Activated effector memory CD4-positive, alpha-beta T cell treated with anti-CD3 and anti-CD28 coated beads, Interleukin-2, amount 50 U/mL, for 16 hours (primary cell): ENCODE data around the gene ZNF132.
"Not testable (repeated sequence)": the region's sequence is repeated elsewhere in the genome, so short reads cannot be mapped to it uniquely, and the experiment has no call there.

Source experiments
- DNase-seq: peaks from one replicate; pipeline ENCODE4 v3.0.0-alpha.2; 2020

Gene ZNF132

GRCh38 chr19:58439576-58440554 is at the start of gene ZNF132:
Gene ZNF132, minus strand, starts transcription at chr19:58440153. Its CDS starts 332 bp downstream, at chr19:58439821.
- DNase-seq: peak; percentile 97

- DNase-seq: not testable (repeated sequence)
Observed at GRCh38 chr19:58484349-58484748, 44.4 kb upstream of the ZNF132 start.

GRCh38 chr19:58483776-58484175 is 43.8 kb upstream of the ZNF132 start:
- no peak for DNase-seq

GRCh38 chr19:58482372-58482771 is 42.4 kb upstream of the ZNF132 start:
- no peak for DNase-seq

GRCh38 chr19:58480831-58481230 is 40.9 kb upstream of the ZNF132 start:
- DNase-seq: no peak

- no peak for DNase-seq
Observed at GRCh38 chr19:58480481-58480830, 40.5 kb upstream of the ZNF132 start.

- DNase-seq: no peak
Observed at GRCh38 chr19:58479736-58480480, 40.0 kb upstream of the ZNF132 start.

- DNase-seq: no peak
Observed at GRCh38 chr19:58479303-58479702, 39.4 kb upstream of the ZNF132 start.

- DNase-seq: no peak
Observed at GRCh38 chr19:58477871-58478270, 37.9 kb upstream of the ZNF132 start.

GRCh38 chr19:58477130-58477529 is 37.2 kb upstream of the ZNF132 start:
- no peak for DNase-seq

- no peak for DNase-seq
Observed at GRCh38 chr19:58476498-58477015, 36.6 kb upstream of the ZNF132 start.

- peak; percentile 98 for DNase-seq
Observed at GRCh38 chr19:58475714-58476497, 36.0 kb upstream of the ZNF132 start, which contains the start of gene ZNF446. Gene ZNF446, plus strand, starts transcription at chr19:58476352. Its CDS starts 867 bp downstream, at chr19:58477219.

- no peak for DNase-seq
Observed at GRCh38 chr19:58474997-58475713, 35.2 kb upstream of the ZNF132 start.

GRCh38 chr19:58474291-58474996 is 34.5 kb upstream of the ZNF132 start:
- DNase-seq: no peak

GRCh38 chr19:58473775-58474174 is 33.8 kb upstream of the ZNF132 start:
- DNase-seq: no peak

GRCh38 chr19:58471736-58472135 is 31.8 kb upstream of the ZNF132 start:
- no peak for DNase-seq

- not testable (repeated sequence) for DNase-seq
Observed at GRCh38 chr19:58470837-58471543, 31.0 kb upstream of the ZNF132 start.

GRCh38 chr19:58469241-58470013 is 29.5 kb upstream of the ZNF132 start:
- no peak for DNase-seq

- no peak for DNase-seq
Observed at GRCh38 chr19:58468216-58468839, 28.4 kb upstream of the ZNF132 start.
